Measurements from ENCODE around the gene DCAF16.

The DCAF16 gene

DNA sequence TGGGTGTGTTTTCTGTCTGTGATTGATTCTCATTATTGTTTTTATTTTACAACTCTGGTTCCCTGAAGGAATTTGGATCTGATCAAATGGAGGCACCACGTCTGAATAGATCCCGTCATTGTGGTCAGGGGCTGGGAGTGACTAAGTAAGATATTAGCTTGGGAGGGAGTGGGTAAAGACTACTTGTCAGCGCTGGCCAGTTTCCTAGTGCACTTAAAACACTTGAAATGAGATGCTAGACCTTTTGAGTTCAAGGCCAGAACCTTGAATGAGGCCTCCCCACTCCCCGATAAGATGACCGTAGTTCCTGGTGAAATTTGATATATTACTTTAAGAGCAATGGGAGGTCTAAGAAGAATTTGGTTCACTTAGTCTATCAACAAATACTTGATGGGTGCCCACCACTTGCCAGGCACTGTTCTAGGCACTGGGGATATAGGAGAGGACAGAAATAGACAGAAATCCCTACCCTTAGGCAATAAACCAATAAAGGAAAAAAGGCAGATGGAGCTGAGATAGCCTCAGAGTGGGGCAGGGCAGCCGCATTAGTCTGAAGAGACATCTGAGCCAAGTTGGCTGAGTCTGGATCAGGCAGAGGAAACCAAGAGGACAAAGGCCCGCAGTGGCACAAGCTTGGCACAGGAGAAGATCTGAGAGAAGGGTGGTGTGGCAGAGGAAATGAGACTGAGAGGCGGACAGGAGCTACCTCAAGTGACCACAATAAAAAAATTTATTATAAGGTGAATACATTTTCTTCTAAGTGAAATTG is 41.0 kb downstream of the DCAF16 start:
- no peak for TF ChIP-seq MAX (IDR thresholded peaks at IDR 0.05)
- no peak for TF ChIP-seq RAD21 (IDR thresholded peaks at IDR 0.05; ENCODE audit: low read depth)
- no peak for TF ChIP-seq CREB1 (IDR thresholded peaks at IDR 0.05; ENCODE audit: low read depth)
- TF ChIP-seq YY1 (IDR thresholded peaks at IDR 0.05; ENCODE audit: low read depth), result no peak
- no peak for TF ChIP-seq TAF1 (IDR thresholded peaks at IDR 0.05; ENCODE audit: low read depth)

- no peak for TF ChIP-seq FOXM1 (IDR thresholded peaks at IDR 0.05; ENCODE audit: borderline replicate concordance, low read depth)
- no peak for TF ChIP-seq CREB1 (IDR thresholded peaks at IDR 0.05; ENCODE audit: low read depth)
- TF ChIP-seq, protein P1, sequence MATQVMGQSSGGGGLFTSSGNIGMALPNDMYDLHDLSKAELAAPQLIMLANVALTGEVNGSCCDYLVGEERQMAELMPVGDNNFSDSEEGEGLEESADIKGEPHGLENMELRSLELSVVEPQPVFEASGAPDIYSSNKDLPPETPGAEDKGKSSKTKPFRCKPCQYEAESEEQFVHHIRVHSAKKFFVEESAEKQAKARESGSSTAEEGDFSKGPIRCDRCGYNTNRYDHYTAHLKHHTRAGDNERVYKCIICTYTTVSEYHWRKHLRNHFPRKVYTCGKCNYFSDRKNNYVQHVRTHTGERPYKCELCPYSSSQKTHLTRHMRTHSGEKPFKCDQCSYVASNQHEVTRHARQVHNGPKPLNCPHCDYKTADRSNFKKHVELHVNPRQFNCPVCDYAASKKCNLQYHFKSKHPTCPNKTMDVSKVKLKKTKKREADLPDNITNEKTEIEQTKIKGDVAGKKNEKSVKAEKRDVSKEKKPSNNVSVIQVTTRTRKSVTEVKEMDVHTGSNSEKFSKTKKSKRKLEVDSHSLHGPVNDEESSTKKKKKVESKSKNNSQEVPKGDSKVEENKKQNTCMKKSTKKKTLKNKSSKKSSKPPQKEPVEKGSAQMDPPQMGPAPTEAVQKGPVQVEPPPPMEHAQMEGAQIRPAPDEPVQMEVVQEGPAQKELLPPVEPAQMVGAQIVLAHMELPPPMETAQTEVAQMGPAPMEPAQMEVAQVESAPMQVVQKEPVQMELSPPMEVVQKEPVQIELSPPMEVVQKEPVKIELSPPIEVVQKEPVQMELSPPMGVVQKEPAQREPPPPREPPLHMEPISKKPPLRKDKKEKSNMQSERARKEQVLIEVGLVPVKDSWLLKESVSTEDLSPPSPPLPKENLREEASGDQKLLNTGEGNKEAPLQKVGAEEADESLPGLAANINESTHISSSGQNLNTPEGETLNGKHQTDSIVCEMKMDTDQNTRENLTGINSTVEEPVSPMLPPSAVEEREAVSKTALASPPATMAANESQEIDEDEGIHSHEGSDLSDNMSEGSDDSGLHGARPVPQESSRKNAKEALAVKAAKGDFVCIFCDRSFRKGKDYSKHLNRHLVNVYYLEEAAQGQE (IDR thresholded peaks at IDR 0.05; ENCODE audit: low read depth), result no peak
- TF ChIP-seq TAF1 (IDR thresholded peaks at IDR 0.05; ENCODE audit: low read depth), result no peak
- no peak for TF ChIP-seq ZBTB7A (IDR thresholded peaks at IDR 0.05; ENCODE audit: low read depth)
- no peak for TF ChIP-seq USF1 (IDR thresholded peaks at IDR 0.05)
- no peak for TF ChIP-seq TCF12 (IDR thresholded peaks at IDR 0.05; ENCODE audit: low read depth)
- TF ChIP-seq TEAD4 (IDR thresholded peaks at IDR 0.05), result no peak
Measured at GRCh38 chr4:17766826-17767458, 43.6 kb downstream of the DCAF16 start.

DNA sequence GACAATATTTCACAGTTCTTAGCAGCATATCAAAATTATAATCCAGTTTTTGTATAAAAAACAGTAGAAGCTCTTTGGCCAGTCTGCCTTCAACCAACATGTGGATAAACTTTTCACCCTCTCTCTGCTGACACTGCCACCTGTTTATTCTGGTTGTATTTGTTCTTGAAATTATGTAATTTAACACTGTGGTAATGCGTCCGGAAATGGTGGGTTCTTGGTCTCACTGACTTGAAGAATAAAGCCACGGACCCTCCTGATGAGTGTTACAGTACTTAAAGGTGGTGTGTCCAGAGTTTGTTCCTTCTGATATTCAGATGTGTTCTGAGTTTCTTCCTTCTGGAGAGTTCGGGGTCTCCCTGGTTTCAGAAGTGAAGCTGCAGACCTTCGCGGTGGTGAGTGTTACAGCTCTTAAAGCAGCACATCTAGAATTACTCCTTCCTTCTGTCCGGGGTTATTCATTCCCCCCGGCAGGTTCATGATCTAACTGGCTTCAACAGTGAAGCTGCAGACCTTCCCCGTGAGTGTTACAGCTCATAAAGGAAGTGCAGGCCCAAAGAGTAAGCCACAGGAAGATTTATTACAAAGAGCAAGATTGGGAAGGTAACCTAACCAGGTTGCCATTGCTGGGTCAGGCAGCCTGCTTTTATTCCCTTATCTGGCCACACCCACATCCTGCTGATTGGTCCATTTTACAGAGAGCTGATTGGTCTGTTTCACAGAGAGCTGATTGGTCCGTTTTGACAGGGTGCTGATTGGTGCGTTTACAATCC is 44.9 kb downstream of the DCAF16 start:
- TF ChIP-seq MAX (IDR thresholded peaks at IDR 0.05) (no peak), YY1 (IDR thresholded peaks at IDR 0.05; ENCODE audit: low read depth) (no peak), TCF12 (IDR thresholded peaks at IDR 0.05; ENCODE audit: low read depth) (no peak), USF1 (IDR thresholded peaks at IDR 0.05) (no peak), ZBTB7A (IDR thresholded peaks at IDR 0.05; ENCODE audit: low read depth) (no peak), FOXM1 (IDR thresholded peaks at IDR 0.05; ENCODE audit: borderline replicate concordance, low read depth) (no peak), CEBPB (IDR thresholded peaks at IDR 0.05) (no peak)
- TF ChIP-seq, protein P1 (IDR thresholded peaks at IDR 0.05; ENCODE audit: low read depth), result no peak

DNA sequence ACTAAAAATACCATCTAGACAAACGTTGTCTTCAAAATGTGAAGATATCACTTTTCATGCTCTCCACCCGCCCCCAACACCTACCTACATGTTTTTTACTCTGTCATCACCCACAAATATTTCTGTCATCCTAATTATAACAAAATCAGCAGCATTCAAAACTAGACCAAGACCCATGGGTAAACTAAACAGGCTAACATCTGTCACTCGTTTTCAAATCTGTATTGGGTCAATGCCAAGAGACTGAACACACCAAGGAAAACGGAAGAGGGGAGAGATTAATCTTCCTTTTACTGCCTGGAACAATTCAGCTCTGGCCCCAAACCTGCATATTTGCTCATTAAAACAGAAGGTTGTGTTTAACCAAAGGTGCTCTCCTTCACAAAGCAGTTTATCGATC is 46.6 kb downstream of the DCAF16 start:
- TF ChIP-seq CEBPB (IDR thresholded peaks at IDR 0.05), result no peak
- TF ChIP-seq, protein P1 (IDR thresholded peaks at IDR 0.05; ENCODE audit: low read depth), result no peak
- no peak for TF ChIP-seq FOXM1 (IDR thresholded peaks at IDR 0.05; ENCODE audit: borderline replicate concordance, low read depth)
- TF ChIP-seq YY1 (IDR thresholded peaks at IDR 0.05; ENCODE audit: low read depth), result no peak
- no peak for TF ChIP-seq ZBTB7A (IDR thresholded peaks at IDR 0.05; ENCODE audit: low read depth)
- TF ChIP-seq USF1 (IDR thresholded peaks at IDR 0.05), result no peak
- no peak for TF ChIP-seq MAX (IDR thresholded peaks at IDR 0.05)
